NB4 (cell line): ENCODE data around the gene PDZRN4.

Source experiments
- MYC ChIP-seq: IDR thresholded peaks from 2 replicates; pipeline ENCODE4 v1.6.1; 2011; ENCODE audit warnings: low read depth, low read length
- POLR2A ChIP-seq: IDR thresholded peaks from 2 replicates; pipeline ENCODE4 v1.6.1; 2011; ENCODE audit warnings: mild to moderate bottlenecking; ENCODE audit not compliant: insufficient read length; ENCODE audit errors: extremely low read depth
- TF ChIP-seq, protein P1 (sequence below): IDR thresholded peaks from one replicate; pipeline ENCODE4 v1.5.1; 2012; ENCODE audit warnings: low read depth, low read length

DNA sequence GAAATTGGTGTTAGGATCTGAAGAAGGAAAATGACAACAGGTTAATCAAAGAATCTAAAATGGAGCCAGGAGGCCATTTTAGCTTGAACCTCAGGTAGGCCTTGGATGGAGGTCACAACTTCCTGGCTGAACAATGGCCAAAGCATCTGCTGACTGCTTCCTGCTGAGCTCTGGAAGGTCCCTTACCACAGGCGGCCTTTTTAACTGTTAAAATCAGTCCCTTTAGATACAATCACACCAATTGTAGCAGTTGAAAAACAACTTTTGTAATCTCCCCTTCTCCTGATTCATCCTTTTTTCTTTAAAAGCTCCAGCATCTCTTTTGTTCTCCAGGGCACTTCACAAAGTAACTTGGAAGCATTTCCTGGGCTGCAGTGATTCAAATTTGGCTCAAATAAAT, 388.8 kb downstream of the PDZRN4 start:
- TF ChIP-seq, protein P1, sequence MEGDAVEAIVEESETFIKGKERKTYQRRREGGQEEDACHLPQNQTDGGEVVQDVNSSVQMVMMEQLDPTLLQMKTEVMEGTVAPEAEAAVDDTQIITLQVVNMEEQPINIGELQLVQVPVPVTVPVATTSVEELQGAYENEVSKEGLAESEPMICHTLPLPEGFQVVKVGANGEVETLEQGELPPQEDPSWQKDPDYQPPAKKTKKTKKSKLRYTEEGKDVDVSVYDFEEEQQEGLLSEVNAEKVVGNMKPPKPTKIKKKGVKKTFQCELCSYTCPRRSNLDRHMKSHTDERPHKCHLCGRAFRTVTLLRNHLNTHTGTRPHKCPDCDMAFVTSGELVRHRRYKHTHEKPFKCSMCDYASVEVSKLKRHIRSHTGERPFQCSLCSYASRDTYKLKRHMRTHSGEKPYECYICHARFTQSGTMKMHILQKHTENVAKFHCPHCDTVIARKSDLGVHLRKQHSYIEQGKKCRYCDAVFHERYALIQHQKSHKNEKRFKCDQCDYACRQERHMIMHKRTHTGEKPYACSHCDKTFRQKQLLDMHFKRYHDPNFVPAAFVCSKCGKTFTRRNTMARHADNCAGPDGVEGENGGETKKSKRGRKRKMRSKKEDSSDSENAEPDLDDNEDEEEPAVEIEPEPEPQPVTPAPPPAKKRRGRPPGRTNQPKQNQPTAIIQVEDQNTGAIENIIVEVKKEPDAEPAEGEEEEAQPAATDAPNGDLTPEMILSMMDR: no peak
- TF ChIP-seq MYC (no peak), POLR2A (no peak)
